ENCODE results near the gene GIMAP2. TPM values are rescaled to one million over a fixed set of nuclear protein-coding genes. Genes with fewer than 3 reads are reported as not detected.
A peak's percentile ranks its signal among the peaks of the same experiment; 100 is the strongest.

The GIMAP2 gene
- total RNA-seq, 1 experiment from 2014 or later, result not detected

DNA sequence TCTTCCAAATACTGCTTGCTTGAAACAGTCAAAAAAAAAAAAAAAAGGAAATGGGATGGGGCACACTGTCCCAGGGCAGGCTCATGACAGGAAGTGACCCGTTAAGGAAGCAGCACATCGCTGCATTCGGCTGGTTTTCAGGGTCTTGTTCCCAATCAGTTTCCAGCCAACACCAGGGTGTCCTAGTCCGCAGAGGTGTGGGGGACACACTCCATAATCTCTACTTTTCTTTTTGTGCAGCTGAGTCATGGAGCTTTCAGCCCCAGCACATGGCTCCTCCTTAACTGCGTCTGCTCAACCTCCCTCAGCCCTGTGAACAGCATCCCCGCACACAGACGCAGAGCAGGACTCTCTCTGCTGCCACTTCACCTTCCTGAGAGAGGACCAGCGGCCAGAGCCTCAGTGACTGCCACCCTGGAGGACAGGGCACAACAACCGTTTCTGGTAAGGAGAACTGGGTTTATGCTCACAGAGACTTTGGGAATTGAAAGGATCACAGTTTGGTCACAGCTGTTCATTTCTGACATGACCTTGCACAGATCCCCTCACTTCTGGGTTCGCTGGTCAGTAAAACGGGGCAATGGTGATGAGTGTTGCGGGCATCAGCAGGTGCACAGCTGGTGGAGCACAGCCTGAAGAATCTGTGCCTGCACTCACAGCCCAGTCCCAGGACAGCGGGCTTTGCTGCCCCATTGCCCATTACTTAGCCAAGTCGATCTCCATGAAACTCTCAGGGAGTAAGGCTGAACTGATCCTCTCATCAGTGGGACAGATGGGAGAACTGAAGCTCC lies 52.0 kb downstream of the GIMAP2 start, which contains the start of gene GIMAP5:
Gene GIMAP5, plus strand, starts transcription at position 154 of the 791 bp plus-strand sequence. CDS start 3,467 bp downstream, outside the sequence.
- no peaks in the 10 kb centered on the region for H3K79me2 ChIP-seq (ENCODE audit: insufficient read depth, low read length)
- DNase-seq (ENCODE audit: low read depth, low spot score), result no peak
- BruUV-seq (replicated peaks), result no TSS peak
- peak within 1 kb of the TSS; percentile 37; the same call in 1 of the 2 replicates for H3K4me2 ChIP-seq (ENCODE audit: low read length)
- H3K4me3 ChIP-seq (replicated peaks in 1 of 2; ENCODE audit: low read depth in 1 of 2, low read length in 2 of 2), result no peak within 1 kb of the TSS
- ChIA-PET POLR2A (no interaction called here), CTCF (no interaction called here), RAD21 (ENCODE audit: low non-redundant PET in 1 of 2, low total read pairs in 2 of 2, uncharacterized antibody in 2 of 2, unreplicated experiment in 2 of 2) (no interaction called here)
- H3K9me3 ChIP-seq (ENCODE audit: control insufficient read depth in 1 of 2, insufficient read depth in 1 of 2, low read depth in 1 of 2, low read length in 2 of 2), result no peaks in the 10 kb centered on the region
- no peak for ATAC-seq
- H3K9me2 ChIP-seq (ENCODE audit: insufficient read depth), result no peaks in the 10 kb centered on the region
- H4K20me1 ChIP-seq (ENCODE audit: insufficient read depth), result no peaks in the 10 kb centered on the region
- H3K4me1 ChIP-seq (ENCODE audit: control insufficient read depth in 1 of 2, insufficient read depth in 2 of 2, low read length in 2 of 2), result peaks cover 0 to 10% of the 10 kb centered on the region in 2 experiments; a peak in 3 of 4 replicates
- H3K27me3 ChIP-seq (ENCODE audit: insufficient read depth, low read length), result peaks cover 62% of the 10 kb centered on the region
- H3K36me3 ChIP-seq (ENCODE audit: control insufficient read depth in 1 of 2, insufficient read depth in 2 of 2, low read length in 2 of 2), result no peaks in the 10 kb centered on the region
- H2AFZ ChIP-seq (ENCODE audit: low read depth, low read length, poor library complexity, severe bottlenecking), result no peak within 1 kb of the TSS
- H3K27ac ChIP-seq (ENCODE audit: low read depth, low read length), result no peak within 1 kb of the TSS
- intact Hi-C loops (cut with micrococcal nuclease), result no loop called here
- H3K9ac ChIP-seq (ENCODE audit: low read length), result no peak within 1 kb of the TSS
- TF ChIP-seq EZH2phosphoT487 (IDR thresholded peaks at IDR 0.05; ENCODE audit: borderline replicate concordance) (no peak), ZFX (IDR thresholded peaks at IDR 0.05) (no peak), EGR1 (IDR thresholded peaks at IDR 0.05; ENCODE audit: low read depth) (no peak)

DNA sequence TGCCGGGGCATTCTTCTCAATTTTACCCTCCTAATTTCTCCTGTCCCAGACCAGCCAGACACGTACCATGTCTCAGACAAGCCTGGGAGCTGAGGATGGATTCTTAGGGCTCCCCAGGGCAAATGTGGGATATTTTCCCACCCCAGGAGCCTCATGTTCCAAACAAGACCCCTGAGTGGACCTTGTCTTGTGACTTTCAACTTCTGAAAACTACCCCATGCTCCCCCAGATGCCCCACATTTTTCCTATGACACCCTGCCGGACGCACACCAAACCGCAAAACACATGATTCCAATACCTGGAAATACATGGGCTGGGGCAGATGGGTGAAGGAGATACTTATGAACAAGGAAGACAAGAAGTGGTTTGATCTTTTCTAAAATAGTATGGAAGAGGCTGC lies 52.6 kb downstream of the GIMAP2 start:
- no peak for DNase-seq (ENCODE audit: low read depth, low spot score)
- Histone ChIP-seq H3K79me2 (ENCODE audit: insufficient read depth, low read length) (no peaks in the 10 kb centered on the region), H3K27me3 (ENCODE audit: insufficient read depth, low read length) (peaks cover 65% of the 10 kb centered on the region), H4K20me1 (ENCODE audit: insufficient read depth) (no peaks in the 10 kb centered on the region), H3K4me2 (ENCODE audit: low read length) (peak overlapping the region; percentile 37), H3K36me3 (ENCODE audit: control insufficient read depth in 1 of 2, insufficient read depth in 2 of 2, low read length in 2 of 2) (no peaks in the 10 kb centered on the region), H3K9me2 (ENCODE audit: insufficient read depth) (no peaks in the 10 kb centered on the region), H3K4me3 (replicated peaks in 1 of 2; ENCODE audit: low read depth in 1 of 2, low read length in 2 of 2) (no peak overlapping the region), H3K9ac (ENCODE audit: low read length) (no peak overlapping the region), H2AFZ (ENCODE audit: low read depth, low read length, poor library complexity, severe bottlenecking) (no peak overlapping the region), H3K27ac (ENCODE audit: low read depth, low read length) (no peak overlapping the region), H3K4me1 (ENCODE audit: control insufficient read depth in 1 of 2, insufficient read depth in 2 of 2, low read length in 2 of 2) (peaks cover 0 to 10% of the 10 kb centered on the region in 2 experiments; a peak in 3 of 4 replicates), H3K9me3 (ENCODE audit: control insufficient read depth in 1 of 2, insufficient read depth in 1 of 2, low read depth in 1 of 2, low read length in 2 of 2) (no peaks in the 10 kb centered on the region)
- RAD21 ChIA-PET (ENCODE audit: low non-redundant PET in 1 of 2, low total read pairs in 2 of 2, uncharacterized antibody in 2 of 2, unreplicated experiment in 2 of 2), result no interaction called here
- no TSS peak for BruUV-seq (replicated peaks)
- ATAC-seq, result no peak
- intact Hi-C loops (cut with micrococcal nuclease), result no loop called here
- POLR2A ChIA-PET, result no interaction called here
- CTCF ChIA-PET, result interaction anchor here (1.0 to 1.4 kb wide), 3 partner anchors 138 to 272 kb away, joined by 3 to 5 read pairs (median 3); no protein-coding TSS in a partner anchor
- TF ChIP-seq, protein P1, sequence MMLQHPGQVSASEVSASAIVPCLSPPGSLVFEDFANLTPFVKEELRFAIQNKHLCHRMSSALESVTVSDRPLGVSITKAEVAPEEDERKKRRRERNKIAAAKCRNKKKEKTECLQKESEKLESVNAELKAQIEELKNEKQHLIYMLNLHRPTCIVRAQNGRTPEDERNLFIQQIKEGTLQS (IDR thresholded peaks at IDR 0.05), result no peak
- TF ChIP-seq EGR1 (IDR thresholded peaks at IDR 0.05; ENCODE audit: low read depth) (no peak), YY1 (IDR thresholded peaks at IDR 0.05; ENCODE audit: extremely low read depth, insufficient replicate concordance, low read depth, low read length) (no peak), POLR2AphosphoS5 (IDR thresholded peaks at IDR 0.05; ENCODE audit: low read depth, low read length) (no peak), FOSL1 (IDR thresholded peaks at IDR 0.05; ENCODE audit: low read depth) (no peak), JUND (IDR thresholded peaks at IDR 0.05) (no peak), TCF7L2 (IDR thresholded peaks at IDR 0.05; ENCODE audit: borderline replicate concordance, extremely low read depth, insufficient read depth, insufficient read length) (no peak), CBX3 (IDR thresholded peaks at IDR 0.05; ENCODE audit: low read depth) (no peak), ZNF274 (IDR thresholded peaks at IDR 0.05; ENCODE audit: low read depth, low read length) (no peak), CEBPB (IDR thresholded peaks at IDR 0.05; ENCODE audit: low read depth) (no peak), SRF (IDR thresholded peaks at IDR 0.05; ENCODE audit: low read depth) (no peak), ELF1 (IDR thresholded peaks at IDR 0.05; ENCODE audit: borderline replicate concordance, low read depth) (no peak), ZFX (IDR thresholded peaks at IDR 0.05) (no peak)
- TF ChIP-seq, protein P2, sequence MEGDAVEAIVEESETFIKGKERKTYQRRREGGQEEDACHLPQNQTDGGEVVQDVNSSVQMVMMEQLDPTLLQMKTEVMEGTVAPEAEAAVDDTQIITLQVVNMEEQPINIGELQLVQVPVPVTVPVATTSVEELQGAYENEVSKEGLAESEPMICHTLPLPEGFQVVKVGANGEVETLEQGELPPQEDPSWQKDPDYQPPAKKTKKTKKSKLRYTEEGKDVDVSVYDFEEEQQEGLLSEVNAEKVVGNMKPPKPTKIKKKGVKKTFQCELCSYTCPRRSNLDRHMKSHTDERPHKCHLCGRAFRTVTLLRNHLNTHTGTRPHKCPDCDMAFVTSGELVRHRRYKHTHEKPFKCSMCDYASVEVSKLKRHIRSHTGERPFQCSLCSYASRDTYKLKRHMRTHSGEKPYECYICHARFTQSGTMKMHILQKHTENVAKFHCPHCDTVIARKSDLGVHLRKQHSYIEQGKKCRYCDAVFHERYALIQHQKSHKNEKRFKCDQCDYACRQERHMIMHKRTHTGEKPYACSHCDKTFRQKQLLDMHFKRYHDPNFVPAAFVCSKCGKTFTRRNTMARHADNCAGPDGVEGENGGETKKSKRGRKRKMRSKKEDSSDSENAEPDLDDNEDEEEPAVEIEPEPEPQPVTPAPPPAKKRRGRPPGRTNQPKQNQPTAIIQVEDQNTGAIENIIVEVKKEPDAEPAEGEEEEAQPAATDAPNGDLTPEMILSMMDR (IDR thresholded peaks at IDR 0.05 in 2 of 3, conservative IDR thresholded peaks at IDR 0.05 in 1 of 3; ENCODE audit: borderline replicate concordance in 1 of 3, insufficient read depth in 1 of 3, low read depth in 2 of 3, low read length in 2 of 3), result no peak
- TF ChIP-seq, protein P3, sequence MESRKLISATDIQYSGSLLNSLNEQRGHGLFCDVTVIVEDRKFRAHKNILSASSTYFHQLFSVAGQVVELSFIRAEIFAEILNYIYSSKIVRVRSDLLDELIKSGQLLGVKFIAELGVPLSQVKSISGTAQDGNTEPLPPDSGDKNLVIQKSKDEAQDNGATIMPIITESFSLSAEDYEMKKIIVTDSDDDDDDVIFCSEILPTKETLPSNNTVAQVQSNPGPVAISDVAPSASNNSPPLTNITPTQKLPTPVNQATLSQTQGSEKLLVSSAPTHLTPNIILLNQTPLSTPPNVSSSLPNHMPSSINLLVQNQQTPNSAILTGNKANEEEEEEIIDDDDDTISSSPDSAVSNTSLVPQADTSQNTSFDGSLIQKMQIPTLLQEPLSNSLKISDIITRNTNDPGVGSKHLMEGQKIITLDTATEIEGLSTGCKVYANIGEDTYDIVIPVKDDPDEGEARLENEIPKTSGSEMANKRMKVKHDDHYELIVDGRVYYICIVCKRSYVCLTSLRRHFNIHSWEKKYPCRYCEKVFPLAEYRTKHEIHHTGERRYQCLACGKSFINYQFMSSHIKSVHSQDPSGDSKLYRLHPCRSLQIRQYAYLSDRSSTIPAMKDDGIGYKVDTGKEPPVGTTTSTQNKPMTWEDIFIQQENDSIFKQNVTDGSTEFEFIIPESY (IDR thresholded peaks at IDR 0.05; ENCODE audit: extremely low read depth, insufficient replicate concordance, low read length), result no peak
